ENCODE data around the gene BRMS1L. TPM values are rescaled to one million over a fixed set of nuclear protein-coding genes. Genes with fewer than 3 reads are reported as not detected.
A peak's percentile ranks its signal among the peaks of the same experiment; 100 is the strongest.

Gene BRMS1L
- total RNA-seq, 1 donor from 2014 or later, result 14.2 TPM

DNA sequence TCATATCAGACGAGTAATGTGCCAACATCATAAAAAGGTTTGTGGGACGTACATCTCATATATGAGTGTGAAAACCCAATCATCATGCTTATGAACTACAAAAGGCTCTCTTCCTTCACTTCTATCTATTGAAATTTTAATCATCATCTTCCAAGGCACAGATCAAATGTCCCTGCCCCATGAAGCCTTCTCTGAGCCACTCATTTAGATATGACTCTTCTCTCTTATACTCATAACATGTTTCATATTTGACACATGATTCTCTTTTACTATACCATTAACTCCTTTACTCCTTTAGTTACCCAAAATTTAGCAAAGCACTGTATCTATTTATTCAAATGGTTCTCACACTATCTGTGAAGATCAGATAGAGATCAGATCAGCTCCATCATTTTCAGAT, 39.3 kb upstream of the BRMS1L start:
- no peak for DNase-seq
- H3K27me3 ChIP-seq (ENCODE audit: low read depth), result no peaks in the 10 kb centered on the region
- intact Hi-C loops (cut with micrococcal nuclease), result no loop called here
- H3K36me3 ChIP-seq, result no peaks in the 10 kb centered on the region
- H3K9me3 ChIP-seq (replicated peaks), result peaks cover 8% of the 10 kb centered on the region
- TF ChIP-seq, protein P1, sequence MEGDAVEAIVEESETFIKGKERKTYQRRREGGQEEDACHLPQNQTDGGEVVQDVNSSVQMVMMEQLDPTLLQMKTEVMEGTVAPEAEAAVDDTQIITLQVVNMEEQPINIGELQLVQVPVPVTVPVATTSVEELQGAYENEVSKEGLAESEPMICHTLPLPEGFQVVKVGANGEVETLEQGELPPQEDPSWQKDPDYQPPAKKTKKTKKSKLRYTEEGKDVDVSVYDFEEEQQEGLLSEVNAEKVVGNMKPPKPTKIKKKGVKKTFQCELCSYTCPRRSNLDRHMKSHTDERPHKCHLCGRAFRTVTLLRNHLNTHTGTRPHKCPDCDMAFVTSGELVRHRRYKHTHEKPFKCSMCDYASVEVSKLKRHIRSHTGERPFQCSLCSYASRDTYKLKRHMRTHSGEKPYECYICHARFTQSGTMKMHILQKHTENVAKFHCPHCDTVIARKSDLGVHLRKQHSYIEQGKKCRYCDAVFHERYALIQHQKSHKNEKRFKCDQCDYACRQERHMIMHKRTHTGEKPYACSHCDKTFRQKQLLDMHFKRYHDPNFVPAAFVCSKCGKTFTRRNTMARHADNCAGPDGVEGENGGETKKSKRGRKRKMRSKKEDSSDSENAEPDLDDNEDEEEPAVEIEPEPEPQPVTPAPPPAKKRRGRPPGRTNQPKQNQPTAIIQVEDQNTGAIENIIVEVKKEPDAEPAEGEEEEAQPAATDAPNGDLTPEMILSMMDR (IDR thresholded peaks at IDR 0.05; ENCODE audit: borderline replicate concordance), result no peak
- peaks cover 21% of the 10 kb centered on the region for H3K4me1 ChIP-seq
- no peak overlapping the region for H3K4me3 ChIP-seq
- H3K27ac ChIP-seq (replicated peaks), result no peak overlapping the region

DNA sequence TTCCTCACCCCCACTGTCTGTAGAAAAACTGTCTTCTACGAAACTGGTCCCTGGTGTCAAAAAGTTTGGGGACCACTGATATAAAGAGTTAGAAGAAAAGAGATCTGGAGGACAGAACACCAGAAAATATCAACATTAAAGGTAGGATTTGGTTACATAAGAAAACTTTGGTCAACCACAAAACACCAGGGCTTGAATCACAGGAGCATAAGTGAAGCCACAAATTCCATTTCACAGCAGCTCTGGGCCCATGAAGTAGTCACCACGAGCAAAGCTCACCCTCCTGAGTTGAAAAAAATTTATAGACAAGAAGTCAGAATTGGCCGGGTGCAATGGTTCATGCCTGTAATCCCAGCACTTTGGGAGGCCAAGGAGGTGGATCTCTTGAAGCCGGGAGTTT, 36.5 kb upstream of the BRMS1L start:
- DNase-seq, result no peak
- H3K27ac ChIP-seq (replicated peaks), result no peak overlapping the region
- H3K4me3 ChIP-seq, result no peak overlapping the region
- peaks cover 21% of the 10 kb centered on the region for H3K4me1 ChIP-seq
- intact Hi-C loops (cut with micrococcal nuclease), result no loop called here
- H3K27me3 ChIP-seq (ENCODE audit: low read depth), result no peaks in the 10 kb centered on the region
- no peaks in the 10 kb centered on the region for H3K9me3 ChIP-seq (replicated peaks)
- H3K36me3 ChIP-seq, result no peaks in the 10 kb centered on the region
- TF ChIP-seq, protein P1 (IDR thresholded peaks at IDR 0.05; ENCODE audit: borderline replicate concordance), result no peak

DNA sequence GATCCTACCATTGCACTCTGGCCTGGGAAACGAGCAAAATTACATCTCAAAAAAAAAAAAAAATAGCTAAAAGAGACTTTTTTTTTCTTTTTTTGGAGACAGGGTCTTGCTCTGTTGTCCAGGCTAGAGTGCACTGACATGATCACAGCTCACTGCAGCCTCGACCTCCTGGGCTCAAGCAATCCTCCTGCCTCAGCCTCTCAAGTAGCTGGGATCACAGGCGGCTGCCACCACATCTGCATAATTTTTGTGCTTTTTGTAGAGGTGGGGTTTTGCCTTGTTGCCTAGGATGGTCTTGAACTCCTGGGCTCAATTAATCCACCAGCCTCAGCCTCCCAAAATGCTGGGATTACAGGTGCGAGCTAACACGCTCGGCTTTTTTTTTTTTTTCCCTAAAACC, 28.3 kb upstream of the BRMS1L start:
- Histone ChIP-seq H3K4me3 (no peak overlapping the region), H3K27me3 (ENCODE audit: low read depth) (no peaks in the 10 kb centered on the region)
- intact Hi-C loops (cut with micrococcal nuclease), result no loop called here

DNA sequence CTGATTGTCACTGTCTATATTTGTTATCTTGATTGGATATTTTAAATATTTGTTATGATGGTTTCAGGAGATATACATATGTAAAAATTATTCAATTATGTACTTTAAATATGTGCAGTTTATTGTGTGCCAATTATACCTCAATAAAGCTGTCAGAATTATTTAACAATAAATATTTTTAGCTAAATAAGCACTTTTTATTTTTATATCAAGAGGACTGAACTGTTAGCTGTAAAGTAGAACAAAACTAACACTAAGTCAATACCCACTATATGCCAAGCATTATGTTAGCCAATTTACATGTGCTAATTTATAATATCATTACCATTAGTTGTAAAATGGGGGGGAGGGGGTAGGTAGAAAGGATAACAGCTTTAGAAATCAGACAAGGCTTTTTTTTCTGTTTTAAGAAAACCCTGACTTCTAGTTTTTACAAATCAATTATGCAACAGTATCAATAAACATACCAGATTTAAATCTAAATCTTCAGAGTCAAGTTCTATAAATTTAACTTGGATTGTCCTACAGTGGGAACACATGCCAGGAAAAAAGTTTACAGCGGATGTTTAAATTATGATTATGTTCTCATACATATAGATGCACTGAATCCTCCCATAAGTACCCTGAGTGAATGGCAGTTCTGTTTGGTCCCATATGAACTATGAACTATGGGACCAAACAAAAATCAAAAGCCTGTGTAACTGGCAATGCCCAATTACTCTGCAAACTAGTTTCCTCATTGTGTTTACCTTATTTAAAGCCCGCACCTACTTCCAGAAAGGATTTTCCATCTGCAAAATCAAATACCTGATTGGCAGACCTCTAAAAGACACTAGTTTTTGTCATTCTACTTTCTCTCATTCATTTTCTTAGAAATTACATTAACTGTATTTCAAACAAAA, 19.9 kb upstream of the BRMS1L start:
- Histone ChIP-seq H3K27ac (replicated peaks) (no peak overlapping the region), H3K27me3 (ENCODE audit: low read depth) (no peaks in the 10 kb centered on the region), H3K4me1 (peaks cover 53% of the 10 kb centered on the region), H3K36me3 (peaks cover 12% of the 10 kb centered on the region), H3K9me3 (replicated peaks) (no peaks in the 10 kb centered on the region), H3K4me3 (peak overlapping the region; percentile 88)
- TF ChIP-seq, protein P1 (IDR thresholded peaks at IDR 0.05; ENCODE audit: borderline replicate concordance), result no peak
- no peak for DNase-seq
- intact Hi-C loops (cut with micrococcal nuclease), result no loop called here

More for the DNA sequence above, 28.3 kb upstream of the BRMS1L start:
- no peaks in the 10 kb centered on the region for H3K9me3 ChIP-seq (replicated peaks)
- peaks cover 20% of the 10 kb centered on the region for H3K4me1 ChIP-seq
- H3K36me3 ChIP-seq, result no peaks in the 10 kb centered on the region
- no peak for DNase-seq
- TF ChIP-seq, protein P1 (IDR thresholded peaks at IDR 0.05; ENCODE audit: borderline replicate concordance), result no peak
- no peak overlapping the region for H3K27ac ChIP-seq (replicated peaks)

DNA sequence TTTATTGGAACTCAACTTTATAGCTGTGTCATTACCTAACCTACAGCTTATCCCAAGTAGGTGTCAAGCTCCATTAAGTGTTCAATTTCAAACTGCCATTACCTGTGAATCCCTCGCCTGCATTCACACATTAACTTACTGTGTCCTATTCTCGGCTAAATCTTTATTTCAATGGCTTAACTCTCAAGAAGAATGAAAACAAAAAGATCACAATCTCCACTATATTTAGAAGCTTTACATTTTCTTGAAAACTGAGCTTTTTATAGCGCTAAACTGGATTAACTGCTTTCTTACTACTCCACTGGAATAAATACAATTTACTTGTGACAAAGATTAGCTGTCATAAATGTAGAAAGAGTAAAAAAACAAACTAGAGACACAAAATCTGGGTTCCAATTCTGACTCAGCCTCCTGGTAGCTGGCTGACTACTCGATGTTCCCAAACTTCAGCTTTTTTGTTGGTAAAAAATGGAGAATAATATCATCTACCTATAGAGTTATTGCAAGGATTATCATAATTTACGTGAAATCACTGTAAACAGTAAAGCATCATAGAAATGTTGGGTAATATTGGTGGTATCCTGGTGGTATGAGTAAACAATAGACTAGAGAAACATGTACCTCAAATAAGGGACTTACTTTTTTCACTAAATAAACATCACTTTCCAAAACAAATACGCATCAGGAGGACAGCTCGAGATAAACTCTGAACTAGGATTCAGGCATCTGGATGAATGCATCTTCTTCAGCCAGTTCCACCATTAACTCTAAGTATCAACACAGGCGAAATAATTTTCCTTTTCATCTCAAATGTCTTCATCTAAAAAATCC, 18.8 kb upstream of the BRMS1L start:
- peak overlapping the region; percentile 88 for H3K4me3 ChIP-seq
- TF ChIP-seq, protein P1 (IDR thresholded peaks at IDR 0.05; ENCODE audit: borderline replicate concordance), result no peak
- intact Hi-C loops (cut with micrococcal nuclease), result no loop called here
- no peak for DNase-seq
- no peaks in the 10 kb centered on the region for H3K9me3 ChIP-seq (replicated peaks)
- H3K27me3 ChIP-seq (ENCODE audit: low read depth), result no peaks in the 10 kb centered on the region
- H3K27ac ChIP-seq (replicated peaks), result peak overlapping the region; percentile 94
- H3K36me3 ChIP-seq, result peaks cover 12% of the 10 kb centered on the region
- H3K4me1 ChIP-seq, result peaks cover 46% of the 10 kb centered on the region
